ENCODE measurements around the gene KIAA0753. TPM values are rescaled to one million over a fixed set of nuclear protein-coding genes. Genes with fewer than 3 reads are reported as not detected.

The KIAA0753 gene
- total and polyA plus RNA-seq, 10 of the 15 experiments (the other 5 are each of a cell fraction or from before 2014, with no cell fraction given) = 2.2 to 15.2 (median 7.7) TPM

DNA sequence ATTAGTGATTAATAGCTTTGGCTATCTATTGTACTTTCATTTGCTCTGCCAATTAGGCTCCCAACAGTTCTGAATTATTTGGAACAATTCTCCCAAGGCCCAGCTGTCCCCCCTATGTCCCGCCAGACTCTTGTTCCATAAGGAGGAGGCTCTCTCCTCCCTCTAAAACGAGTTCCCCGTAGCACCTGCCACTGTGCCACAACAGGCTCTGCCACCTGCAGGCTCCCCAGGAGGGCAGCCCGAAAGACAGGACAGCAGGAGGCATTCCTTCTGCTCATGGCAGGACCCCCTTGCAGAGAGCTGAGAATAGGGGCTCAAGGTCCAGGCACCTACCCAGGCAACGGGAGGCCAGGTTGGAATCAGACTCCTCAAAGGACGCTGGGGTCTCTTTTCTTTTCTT lies 93.2 kb downstream of the KIAA0753 start:
- in situ Hi-C loops (cut with MboI) (no loop called here), intact Hi-C loops (cut with micrococcal nuclease; ENCODE audit: unreplicated experiment) (no loop called here)
- Histone ChIP-seq H3K79me2 (ENCODE audit: control insufficient read depth, insufficient read depth, low read length) (no peaks in the 10 kb centered on the region), H4K20me1 (ENCODE audit: control insufficient read depth, insufficient read depth) (no peaks in the 10 kb centered on the region), H2AFZ (ENCODE audit: control insufficient read depth, low read depth, low read length) (no peak overlapping the region), H3K9ac (ENCODE audit: control insufficient read depth, insufficient read depth, low read length) (no peak overlapping the region), H3K27me3 (replicated peaks in 1 of 2; ENCODE audit: control insufficient read depth in 2 of 2, insufficient read depth in 2 of 2, low read length in 1 of 2) (no peaks in the 10 kb centered on the region; a peak in 1 of 4 replicates), H3K4me1 (ENCODE audit: control insufficient read depth, insufficient read depth, low read length) (peaks cover 15% of the 10 kb centered on the region), H3K36me3 (ENCODE audit: control insufficient read depth in 2 of 2, insufficient read depth in 2 of 2, low read length in 1 of 2) (no peaks in the 10 kb centered on the region), H3K4me3 (no peak overlapping the region), H3K9me3 (replicated peaks; ENCODE audit: control insufficient read depth, insufficient read depth, low read length) (no peaks in the 10 kb centered on the region), H3K27ac (ENCODE audit: control insufficient read depth, insufficient read depth) (no peak overlapping the region), H3K4me2 (ENCODE audit: control insufficient read depth, insufficient read depth) (no peak overlapping the region)
- FAIRE-seq = no peak
- ATAC-seq = no peak
- ChIA-PET CTCF (no interaction called here), RAD21 (ENCODE audit: unreplicated experiment) (no interaction called here), SMC1A (ENCODE audit: uncharacterized antibody, unreplicated experiment) (no interaction called here), POLR2A (no interaction called here)
- DNase-seq (ENCODE audit: low read depth, low spot score) = no peak
- no TSS peak for BruUV-seq (replicated peaks)
- TF ChIP-seq CTCF (IDR thresholded peaks at IDR 0.05 in 2 of 3, conservative IDR thresholded peaks at IDR 0.05 in 1 of 3; ENCODE audit: control insufficient read depth in 2 of 3, extremely low read depth in 1 of 3, insufficient read depth in 1 of 3, low read depth in 3 of 3, low read length in 3 of 3) (no peak), RCOR1 (conservative IDR thresholded peaks at IDR 0.05; ENCODE audit: low read depth, low read length) (no peak), CHD4 (IDR thresholded peaks at IDR 0.05) (no peak), ATF2 (IDR thresholded peaks at IDR 0.05; ENCODE audit: low read length) (no peak), ZNF622 (IDR thresholded peaks at IDR 0.05) (no peak), POLR2AphosphoS5 (IDR thresholded peaks at IDR 0.05; ENCODE audit: low read length) (no peak), TCF7 (IDR thresholded peaks at IDR 0.05; ENCODE audit: borderline replicate concordance) (no peak), PBX3 (IDR thresholded peaks at IDR 0.05; ENCODE audit: insufficient replicate concordance, low read depth, low read length) (no peak), FOS (IDR thresholded peaks at IDR 0.05; ENCODE audit: borderline replicate concordance, extremely low read depth, insufficient read length) (no peak), ATF7 (IDR thresholded peaks at IDR 0.05; ENCODE audit: low read depth) (no peak), NR2C1 (IDR thresholded peaks at IDR 0.05) (no peak), POLR2A (IDR thresholded peaks at IDR 0.05; ENCODE audit: low read depth, low read length) (no peak), REST (IDR thresholded peaks at IDR 0.05; ENCODE audit: low read depth, low read length) (no peak)
- TF ChIP-seq, protein P1, sequence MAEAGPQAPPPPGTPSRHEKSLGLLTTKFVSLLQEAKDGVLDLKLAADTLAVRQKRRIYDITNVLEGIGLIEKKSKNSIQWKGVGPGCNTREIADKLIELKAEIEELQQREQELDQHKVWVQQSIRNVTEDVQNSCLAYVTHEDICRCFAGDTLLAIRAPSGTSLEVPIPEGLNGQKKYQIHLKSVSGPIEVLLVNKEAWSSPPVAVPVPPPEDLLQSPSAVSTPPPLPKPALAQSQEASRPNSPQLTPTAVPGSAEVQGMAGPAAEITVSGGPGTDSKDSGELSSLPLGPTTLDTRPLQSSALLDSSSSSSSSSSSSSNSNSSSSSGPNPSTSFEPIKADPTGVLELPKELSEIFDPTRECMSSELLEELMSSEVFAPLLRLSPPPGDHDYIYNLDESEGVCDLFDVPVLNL (IDR thresholded peaks at IDR 0.05; ENCODE audit: low read depth, low read length) = no peak
- WGBS (ENCODE audit: insufficient coverage, insufficient replicate concordance, low lambda C conversion rate, missing lambda C conversion rate) = 66% methylated on average over 6 of the region's 6 CpGs
